Stimulated activated CD4-positive, alpha-beta T cell treated with anti-CD3 and anti-CD28 coated beads, Interleukin-15, amount 100 ng/mL, for 48 hours (primary cell): ENCODE measurements around the gene ST6GALNAC5.
"Not testable (repeated sequence)": the region's sequence is repeated elsewhere in the genome, so short reads cannot be mapped to it uniquely, and the experiment has no call there.

Source experiments
- DNase-seq, 2 donors: peaks; one replicate each; pipeline ENCODE4 v3.0.0-alpha.2; 2020; ENCODE audit warnings: low read depth in 2 of 2

ST6GALNAC5 gene

GRCh38 chr1:76867342-76868130, at the start of gene ST6GALNAC5:
Gene ST6GALNAC5, plus strand, starts transcription at chr1:76867480.
- no peak for DNase-seq

- no peak for DNase-seq
These were observed 47.3 kb upstream of the ST6GALNAC5 start for GRCh38 chr1:76820028-76820427.

- not testable (repeated sequence) for DNase-seq
These were observed 44.3 kb upstream of the ST6GALNAC5 start for GRCh38 chr1:76822961-76823360.

- no peak for DNase-seq
These were observed 43.2 kb upstream of the ST6GALNAC5 start for GRCh38 chr1:76824106-76824505.

GRCh38 chr1:76826072-76826845, 41.0 kb upstream of the ST6GALNAC5 start:
- DNase-seq, result no peak

DNA sequence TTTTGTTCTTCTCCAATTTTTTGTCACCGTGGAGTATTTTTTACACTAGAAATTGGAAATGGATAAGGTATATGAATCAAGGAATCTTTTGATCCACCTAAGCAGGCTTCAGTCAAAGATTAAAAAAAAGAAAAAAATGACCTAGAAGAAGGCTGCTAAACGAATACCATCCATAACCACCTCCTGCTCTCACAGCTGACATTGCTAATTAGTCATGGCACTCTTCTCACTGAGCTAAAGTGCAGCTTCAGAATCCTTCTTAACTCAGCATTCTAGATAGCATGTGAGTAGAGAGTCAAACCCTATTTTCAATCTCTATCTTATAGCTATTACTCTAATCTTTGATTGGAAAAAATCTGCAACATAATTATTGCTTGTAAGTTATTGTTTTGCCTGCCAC, 40.2 kb upstream of the ST6GALNAC5 start:
- no peak for DNase-seq

GRCh38 chr1:76830373-76830772, 36.9 kb upstream of the ST6GALNAC5 start:
- no peak for DNase-seq

DNA sequence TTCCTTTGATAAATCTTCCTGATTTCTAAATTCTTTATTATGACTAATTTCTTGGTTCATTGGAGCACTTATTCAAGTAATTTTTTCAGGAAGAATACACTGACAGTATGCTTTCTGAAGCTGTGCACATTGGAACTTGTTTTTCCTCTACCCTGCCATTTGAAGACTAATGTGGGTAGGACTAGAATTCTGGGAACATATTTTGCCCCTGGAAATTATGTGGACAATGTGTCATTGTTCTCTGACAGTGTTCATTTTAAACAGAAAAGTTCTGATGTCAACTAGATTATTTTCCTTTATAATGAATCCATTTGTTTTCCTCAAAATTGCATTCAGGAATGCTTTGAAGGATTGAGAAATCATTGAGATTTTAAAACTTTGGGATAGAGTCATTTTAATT, 34.8 kb upstream of the ST6GALNAC5 start:
- DNase-seq, result no peak

GRCh38 chr1:76833151-76833550, 34.1 kb upstream of the ST6GALNAC5 start:
- no peak for DNase-seq

- DNase-seq, result no peak
These were observed 33.4 kb upstream of the ST6GALNAC5 start for GRCh38 chr1:76833856-76834255.

- DNase-seq, result no peak
These were observed 32.1 kb upstream of the ST6GALNAC5 start for GRCh38 chr1:76835203-76835602.

DNA sequence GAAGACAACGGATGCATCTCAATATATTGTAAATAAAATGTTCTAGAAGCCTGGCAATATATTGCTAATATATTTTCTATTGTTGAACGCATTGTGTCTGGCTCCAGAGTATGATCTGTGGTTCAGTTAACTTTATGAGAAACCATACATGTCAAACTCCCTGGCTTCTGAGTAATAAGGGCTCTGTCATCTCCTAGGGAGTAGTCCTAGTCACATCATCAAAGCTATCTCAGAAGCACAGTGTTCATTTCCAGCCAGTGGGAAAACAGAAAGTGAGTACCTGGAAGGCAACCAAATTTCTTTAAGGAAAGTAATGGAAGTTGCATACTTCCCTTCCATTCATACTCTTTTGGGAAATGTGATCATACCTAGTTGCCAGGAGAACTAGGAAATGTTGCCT, 27.0 kb upstream of the ST6GALNAC5 start:
- no peak for DNase-seq

DNA sequence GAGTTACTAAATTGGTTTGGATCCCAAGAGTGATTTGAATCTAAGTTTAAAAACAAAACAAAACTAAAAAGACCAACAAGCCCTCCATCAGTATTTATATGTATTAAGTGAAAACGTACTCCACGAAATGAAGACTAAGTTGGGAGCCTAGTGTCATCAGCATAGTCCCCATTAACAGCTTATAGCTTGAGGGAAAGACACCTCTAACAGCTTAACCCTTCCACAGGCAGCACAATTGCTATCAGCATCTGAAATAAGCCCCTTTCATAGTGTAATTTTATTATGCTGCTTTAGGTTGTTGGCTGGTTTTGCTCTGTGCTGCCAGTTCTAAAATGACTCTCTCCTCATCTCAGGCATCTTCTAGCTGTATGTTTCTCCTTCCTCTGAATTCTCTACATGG, 25.8 kb upstream of the ST6GALNAC5 start:
- DNase-seq, result no peak

- no peak for DNase-seq
These were observed 23.3 kb upstream of the ST6GALNAC5 start for GRCh38 chr1:76843821-76844464.

- no peak for DNase-seq
These were observed 13.0 kb upstream of the ST6GALNAC5 start for GRCh38 chr1:76854255-76854654.

DNA sequence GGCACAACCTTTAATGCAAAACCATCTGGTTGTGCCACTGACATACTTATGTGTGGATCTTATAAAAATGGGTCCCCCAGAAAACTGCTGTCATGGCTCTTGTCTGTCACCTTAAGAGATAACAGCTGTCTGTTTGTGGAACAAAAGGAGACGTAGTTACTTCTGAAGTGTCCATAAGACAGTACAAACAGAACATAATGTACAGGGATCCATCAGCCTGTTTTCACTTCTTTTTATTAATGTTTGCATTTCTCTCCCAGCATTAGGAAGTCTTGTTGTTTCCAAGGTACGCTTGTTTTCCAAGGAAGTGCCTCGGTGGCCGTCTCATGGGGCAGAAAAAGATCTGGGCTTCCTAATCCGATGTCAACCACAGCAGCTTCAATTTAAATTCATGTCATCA, 11.2 kb upstream of the ST6GALNAC5 start:
- no peak for DNase-seq

DNA sequence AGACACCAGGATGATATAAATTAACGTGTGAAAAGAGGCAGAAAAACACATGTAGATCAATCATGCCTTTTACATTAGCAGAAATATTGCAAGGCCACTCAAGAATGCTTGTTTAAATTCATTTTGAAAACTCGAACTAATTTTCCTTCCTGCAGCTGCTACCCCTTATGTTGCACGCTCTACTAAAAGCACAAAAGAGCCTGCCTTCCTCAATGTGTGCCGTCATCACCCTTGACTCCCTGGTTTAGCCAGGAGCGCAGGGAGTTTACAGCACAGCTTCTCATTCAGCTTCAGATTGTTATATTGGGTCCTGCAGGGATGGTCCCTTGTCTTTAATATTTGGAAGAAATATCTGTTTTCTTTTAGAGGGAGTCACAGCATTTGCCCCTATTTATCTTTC, 10.1 kb upstream of the ST6GALNAC5 start:
- DNase-seq, result no peak

DNA sequence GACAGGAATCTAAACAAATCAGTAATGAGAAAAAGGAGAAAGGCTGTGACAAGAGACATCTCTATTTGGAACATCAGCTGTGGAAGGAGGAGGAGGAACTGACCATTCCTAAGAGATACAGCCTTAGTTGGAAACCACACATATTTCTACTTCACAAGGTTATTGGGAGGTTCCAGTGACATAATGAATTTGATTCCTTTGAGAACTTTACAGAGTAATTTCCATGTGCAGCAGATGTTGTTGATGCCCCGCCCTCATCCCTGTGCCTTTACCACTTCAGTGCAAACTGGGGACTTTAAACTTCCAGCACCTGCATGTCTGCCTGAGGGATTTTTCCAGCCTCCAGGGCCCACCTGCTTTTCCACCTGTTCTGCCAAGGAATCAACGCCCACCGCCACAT, 9.3 kb upstream of the ST6GALNAC5 start:
- DNase-seq, result no peak

- no peak for DNase-seq
These were observed 6.1 kb upstream of the ST6GALNAC5 start for GRCh38 chr1:76861149-76861548.

GRCh38 chr1:76862447-76862846, 4.8 kb upstream of the ST6GALNAC5 start:
- no peak for DNase-seq

DNA sequence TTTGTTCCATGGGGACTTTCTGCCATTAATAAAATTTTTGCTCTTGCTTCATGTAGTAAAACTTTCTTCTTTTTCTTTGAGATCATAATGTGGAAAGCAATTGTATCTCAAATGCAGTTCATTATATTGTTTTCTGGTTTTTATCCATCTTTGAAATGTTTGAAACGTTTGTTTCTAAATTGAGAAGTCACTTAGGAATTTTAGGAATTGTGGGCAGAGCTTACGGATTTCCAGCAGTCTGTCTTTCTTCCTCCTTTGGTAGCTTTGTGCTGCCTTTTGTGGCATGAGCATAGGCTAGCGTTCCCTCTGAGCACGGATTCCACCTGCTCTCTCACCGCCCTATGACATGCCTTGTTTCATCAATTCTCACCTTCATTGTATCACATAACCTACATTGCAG, 2.9 kb upstream of the ST6GALNAC5 start:
- DNase-seq, result no peak

DNA sequence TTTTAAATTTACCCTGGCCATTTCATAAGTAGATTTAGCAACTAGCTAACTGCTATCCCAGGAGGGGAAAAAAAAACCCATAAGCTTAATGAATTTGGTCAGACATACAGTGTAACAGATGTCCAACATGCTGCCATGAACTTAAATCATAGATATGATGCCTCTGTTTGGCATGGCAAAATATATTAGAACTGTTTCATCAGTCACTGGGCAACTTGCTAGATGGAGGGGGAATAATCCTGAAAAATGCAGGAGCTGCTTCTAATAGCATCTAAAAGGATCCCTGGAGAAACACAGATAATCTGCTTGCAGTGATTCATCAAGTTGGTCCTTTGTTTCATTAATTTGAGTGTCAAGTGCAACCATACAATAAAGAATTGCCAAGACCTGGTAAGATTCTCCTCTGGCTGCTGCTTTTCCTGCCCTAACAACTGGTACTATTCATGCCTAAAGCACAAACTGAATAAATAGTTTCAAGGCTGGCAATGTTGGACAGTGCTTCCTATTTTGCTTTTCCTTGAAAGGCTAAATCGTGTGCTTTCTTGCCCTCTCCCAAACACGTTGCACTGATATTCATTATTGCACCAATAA, 1.5 kb upstream of the ST6GALNAC5 start:
- DNase-seq, result no peak
